ENCODE results near the gene FBXL15.

GRCh38 chr10:102414749-102415148 lies 5.9 kb upstream of the FBXL15 start:
- TF ChIP-seq CTCF (IDR thresholded peaks at IDR 0.05 in 4 of 5, conservative IDR thresholded peaks at IDR 0.05 in 1 of 5), result no peak
- TF ChIP-seq POLR2A (IDR thresholded peaks at IDR 0.05), result no peak
